ENCODE results near the gene ALDH1L1. TPM values are rescaled to one million over a fixed set of nuclear protein-coding genes. Genes with fewer than 3 reads are reported as not detected.

ALDH1L1 gene
- total RNA-seq, 1 experiment from 2014 or later = 0.54 TPM

DNA sequence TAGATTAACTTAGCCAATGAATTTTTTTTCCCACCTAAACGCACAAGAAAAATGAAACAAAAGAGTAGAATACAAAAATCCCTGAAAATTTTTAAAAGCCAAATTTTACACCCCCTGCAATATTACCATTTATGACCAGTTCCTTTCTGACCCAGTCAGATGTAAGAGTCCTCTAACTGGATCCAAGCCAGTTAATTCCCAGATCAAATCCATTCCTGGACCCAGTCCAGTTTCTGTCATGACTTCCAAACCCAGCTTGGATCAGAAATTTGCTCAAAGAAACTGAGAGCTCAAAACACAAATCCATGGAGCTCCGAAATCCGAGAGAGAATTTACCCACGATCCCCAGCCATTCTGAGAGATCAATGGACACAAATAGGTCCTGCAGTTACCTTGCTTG, 17.0 kb upstream of the ALDH1L1 start:
- no peak for DNase-seq (ENCODE audit: extremely low read depth, low read depth)

DNA sequence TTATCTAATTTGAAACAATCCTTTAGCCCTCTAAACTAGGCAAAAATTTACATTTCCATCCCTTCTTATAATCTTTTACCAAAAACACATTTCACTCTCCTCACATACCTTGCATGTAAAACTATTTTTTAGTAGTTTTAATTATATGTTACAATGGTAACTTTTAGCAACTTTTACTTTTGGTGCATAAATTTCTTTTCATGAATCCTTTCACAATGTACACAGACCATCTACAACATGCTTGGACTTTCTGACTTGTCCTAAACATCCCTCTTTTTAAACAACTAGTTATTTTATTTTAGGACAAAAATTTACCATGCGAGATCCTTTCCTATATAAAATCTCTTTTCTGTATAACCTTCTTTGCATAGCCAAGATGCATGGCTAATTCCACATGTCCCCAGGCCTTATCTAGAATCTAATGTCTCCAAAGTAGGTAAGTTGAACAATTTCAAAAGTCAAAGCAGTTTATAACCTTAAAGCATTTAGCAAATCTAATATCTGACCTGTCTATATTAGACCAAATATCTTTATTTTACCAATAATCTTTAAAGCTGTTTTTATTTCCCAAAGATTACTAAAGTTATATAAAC, 14.4 kb upstream of the ALDH1L1 start:
- DNase-seq (ENCODE audit: extremely low read depth, low read depth) = no peak

DNA sequence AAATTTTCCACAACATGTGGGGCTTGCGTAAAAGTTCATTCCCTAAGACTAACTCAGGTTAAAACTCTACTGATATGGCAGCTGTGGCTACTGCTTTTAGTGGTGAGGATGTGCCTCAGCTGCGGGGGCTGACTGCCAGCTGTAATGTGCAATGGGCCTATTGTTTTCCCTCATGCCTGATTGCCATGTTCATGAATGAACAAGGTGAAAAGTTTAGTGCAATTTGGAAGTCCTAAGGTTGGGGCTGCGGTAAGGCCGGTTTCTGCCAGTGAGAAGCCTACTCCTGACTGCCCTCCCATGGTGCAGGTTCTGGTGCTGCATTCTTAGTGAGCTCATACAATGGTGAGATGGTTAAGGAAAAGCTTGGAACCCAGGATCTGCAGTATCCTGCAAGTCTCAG, 10.9 kb upstream of the ALDH1L1 start:
- no peak for DNase-seq (ENCODE audit: extremely low read depth, low read depth)

DNA sequence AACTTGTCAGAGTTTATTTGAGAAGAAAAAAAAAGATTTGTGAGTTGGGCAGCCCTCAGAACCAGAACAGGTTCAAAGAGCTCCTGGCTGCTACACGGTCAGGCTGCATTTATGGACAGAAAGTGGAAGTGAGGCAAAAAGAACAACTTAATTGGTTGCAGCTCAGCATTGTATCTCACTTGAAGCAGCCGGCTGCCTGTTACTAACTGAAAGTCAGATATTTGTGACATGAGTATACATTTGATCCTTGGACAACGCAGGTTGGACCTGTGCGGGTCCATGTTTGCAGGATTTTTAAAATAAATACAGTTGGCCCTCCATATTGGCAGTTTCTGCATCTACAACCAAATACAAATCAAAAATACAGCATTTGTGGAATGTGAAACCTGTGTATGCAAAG, 7.5 kb upstream of the ALDH1L1 start:
- DNase-seq (ENCODE audit: extremely low read depth, low read depth) = no peak

DNA sequence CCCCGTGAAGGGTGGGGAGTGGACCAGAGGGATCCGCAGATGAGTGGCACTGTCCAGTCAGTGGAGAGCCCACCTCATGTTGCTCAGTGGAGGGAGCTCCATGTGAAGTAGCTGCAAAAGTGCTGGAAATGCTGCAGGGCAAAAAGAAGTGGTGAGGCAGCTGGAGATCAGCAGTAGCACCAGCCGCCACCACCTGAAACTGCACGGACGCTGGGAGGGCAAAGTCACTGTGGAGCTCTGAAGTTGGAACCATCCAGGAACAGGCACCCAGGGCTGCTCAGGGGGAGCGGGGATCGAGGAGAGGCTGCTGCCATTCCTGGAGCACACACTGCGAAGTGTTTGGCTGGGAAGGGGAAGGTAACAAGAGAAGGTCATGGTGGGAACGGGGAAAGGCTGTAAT, 6.4 kb upstream of the ALDH1L1 start:
- DNase-seq (ENCODE audit: extremely low read depth, low read depth) = no peak

DNA sequence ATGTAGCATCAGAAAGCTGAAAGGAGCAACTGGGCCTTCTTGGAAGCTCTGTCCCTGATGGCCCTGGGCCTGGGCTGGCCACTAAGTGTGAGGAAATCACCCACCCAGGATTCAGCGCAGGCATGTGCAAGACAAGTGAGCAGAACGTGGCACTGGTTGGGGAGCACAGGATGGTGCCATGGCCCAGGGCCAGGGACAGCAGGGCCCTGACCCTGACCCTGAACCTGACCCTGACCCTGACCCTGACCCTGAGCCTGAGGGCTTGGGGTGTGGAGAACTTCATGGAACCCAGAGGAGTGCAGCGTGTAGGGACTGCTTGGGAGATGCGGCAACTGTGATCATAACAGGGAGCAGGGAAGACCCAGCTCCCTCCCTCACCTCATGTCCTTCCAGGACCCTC, 5.9 kb upstream of the ALDH1L1 start:
- DNase-seq (ENCODE audit: extremely low read depth, low read depth) = no peak

- DNase-seq (ENCODE audit: extremely low read depth, low read depth) = no peak
Observed at GRCh38 chr3:126184465-126185000, 4.1 kb upstream of the ALDH1L1 start.

DNA sequence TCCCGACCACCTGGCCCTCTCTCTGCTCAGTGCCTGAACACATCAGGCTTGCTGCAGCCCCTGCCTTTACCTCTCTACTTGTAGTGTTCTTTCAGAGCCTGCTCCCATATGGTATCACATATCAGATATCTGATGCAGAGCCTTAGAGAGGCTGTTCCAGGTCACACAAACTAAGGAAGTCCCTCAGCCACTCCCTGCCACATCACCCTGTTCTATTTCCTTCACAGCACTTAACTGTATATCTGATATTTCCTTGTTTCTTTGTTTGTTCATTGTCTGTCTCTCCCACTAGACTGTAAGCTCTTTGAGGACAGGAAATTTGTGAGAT, 976 bp upstream of the ALDH1L1 start:
- DNase-seq (ENCODE audit: extremely low read depth, low read depth) = no peak

DNA sequence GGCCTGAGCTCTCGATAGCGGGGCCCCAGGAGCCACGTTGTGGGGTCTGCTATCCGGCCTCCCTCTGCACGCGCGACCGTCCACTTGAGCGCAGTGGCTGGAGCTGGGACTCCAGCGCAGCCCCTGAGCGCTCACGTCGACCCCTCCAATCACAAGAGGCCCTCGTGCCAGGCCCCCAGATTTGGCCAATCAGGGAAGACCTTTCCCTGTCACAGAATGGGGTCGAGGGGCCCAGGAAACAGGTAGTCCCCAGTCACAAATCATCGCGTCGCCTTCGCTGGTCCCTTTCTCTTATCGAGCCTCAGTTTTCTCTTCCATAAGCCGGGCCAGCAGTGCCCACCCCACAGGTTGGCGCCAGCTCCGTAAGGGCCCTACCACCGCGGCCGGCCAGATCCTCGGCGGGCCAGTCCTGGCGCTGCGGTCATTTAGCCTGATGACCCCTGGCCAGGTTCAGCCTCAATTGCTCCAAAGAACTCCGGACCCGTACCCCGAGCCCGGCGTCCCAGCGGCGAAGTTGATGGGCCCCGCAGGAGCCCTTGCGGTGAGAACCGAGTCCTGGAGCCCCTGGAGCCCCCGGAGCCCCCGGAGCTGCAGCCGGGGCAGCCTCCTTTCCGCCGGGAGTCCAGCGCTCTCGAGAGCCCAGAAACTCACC, 435 bp downstream of the ALDH1L1 start:
- DNase-seq (ENCODE audit: extremely low read depth, low read depth) = no peak

DNA sequence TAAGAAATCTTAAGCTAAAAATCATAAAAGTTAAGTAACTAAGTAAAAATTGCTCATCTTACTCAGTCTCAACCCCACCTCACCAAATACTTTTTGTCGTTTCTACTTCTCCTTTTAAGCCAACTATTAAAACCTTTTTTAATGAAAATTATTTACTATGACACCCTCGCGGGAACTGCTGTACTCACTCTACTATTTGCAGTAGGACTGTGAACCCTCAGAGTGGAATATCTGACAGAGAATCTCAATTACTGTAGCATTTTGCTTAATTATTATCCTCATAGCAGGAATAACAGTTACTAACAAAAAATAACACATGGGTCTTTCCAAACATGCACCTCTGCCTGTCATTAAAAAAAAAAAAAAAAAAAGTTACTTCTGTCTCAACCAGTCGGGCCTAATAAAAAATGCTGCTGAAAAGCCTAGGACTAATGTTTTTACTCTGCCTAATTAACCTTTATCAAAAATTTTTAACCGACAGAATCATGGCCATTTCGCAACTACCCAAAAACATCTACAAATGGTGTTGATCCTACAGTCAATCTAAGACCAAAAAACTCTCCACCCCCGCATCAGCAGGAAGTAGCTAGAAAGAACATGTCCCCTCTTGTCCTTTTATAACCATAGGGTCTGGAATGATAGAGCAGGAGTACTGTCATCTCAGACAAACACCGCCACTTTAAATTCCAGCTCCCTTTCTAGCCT, 10.2 kb downstream of the ALDH1L1 start:
- DNase-seq (ENCODE audit: extremely low read depth, low read depth) = no peak

DNA sequence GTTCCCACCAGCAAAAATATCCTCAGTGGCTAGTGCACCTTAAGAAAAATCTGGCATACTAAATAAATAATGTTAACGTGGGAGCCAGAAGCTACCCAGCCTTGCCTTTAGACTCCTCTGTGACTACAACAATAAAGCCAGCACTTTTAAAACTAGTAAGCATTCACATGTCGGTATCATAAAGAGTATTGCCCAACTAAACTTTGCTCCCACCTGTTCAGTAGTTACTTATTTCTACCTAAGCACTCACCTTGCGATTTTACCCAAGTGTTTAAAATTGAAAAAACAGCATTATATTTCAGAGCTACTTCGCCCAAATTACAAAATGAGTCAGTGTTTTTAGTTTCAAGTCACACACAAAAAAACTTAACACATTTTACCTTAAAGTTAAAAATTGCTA, 12.8 kb downstream of the ALDH1L1 start:
- no peak for DNase-seq (ENCODE audit: extremely low read depth, low read depth)

DNA sequence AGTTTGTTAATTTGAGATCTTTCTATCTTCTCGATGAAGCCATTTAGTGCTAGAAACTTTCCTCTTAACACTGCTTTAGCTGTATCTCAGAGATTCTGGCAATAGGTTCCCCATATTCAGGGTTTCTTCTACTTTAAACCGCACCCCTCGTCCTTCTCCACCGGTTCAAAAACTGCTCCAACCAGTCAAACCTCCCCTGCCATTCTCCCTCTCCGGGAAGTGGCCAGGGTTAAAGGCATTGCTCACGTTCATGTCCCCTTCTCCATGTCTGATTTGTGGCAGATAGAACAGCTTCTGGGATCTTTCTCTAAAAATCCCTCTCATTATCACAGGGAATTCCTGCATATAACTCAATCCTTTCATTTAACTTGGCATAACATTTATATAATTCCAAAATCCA, 14.4 kb downstream of the ALDH1L1 start:
- DNase-seq (ENCODE audit: extremely low read depth, low read depth) = no peak

- no peak for DNase-seq (ENCODE audit: extremely low read depth, low read depth)
Observed at GRCh38 chr3:126161309-126161708, 19.1 kb downstream of the ALDH1L1 start.

DNA sequence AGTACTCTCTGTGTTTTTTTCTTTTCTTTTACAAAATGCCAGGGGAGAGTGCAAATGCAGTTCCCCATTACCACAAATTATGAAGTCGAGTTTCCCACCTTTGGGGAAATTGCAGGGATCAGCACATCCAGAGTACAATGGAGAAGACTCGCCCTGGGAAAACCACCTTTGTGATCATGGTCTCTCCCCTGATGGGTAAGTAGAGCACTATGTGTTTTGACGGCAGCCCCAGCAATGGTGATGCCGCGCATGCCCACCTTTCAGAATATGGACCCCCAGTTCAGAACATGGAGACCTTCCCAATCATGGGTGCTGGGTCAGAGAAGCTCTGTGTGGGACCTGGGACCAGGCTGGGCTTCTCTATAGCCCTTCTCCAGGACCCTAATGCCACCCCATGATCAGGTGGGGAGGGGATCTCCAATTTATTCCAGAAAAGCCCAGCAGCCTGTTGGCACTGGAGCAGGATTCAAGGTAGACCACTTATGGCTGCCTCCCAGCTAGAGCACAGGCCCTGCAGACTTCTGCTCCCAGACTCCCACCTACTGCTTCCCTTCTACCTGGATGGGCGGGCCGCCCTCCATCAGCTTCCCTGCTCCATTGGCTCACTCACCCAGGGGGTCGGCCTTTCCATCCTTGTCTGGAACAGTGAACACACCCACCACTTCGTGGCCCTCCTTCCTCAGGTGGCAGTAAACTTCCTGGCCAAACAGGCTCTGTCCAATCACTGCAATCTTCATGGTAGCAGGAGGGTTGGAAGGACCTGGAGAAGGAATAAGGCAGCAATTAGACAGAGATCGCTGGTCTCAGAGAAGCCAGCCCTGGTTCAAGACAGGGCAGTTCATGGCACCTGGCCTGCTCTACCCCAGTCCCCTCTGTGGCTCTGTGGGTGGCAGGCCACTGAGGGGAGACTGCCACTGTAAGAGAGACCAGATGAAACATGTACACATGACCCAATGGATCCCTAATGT, 19.9 kb downstream of the ALDH1L1 start:
- DNase-seq (ENCODE audit: extremely low read depth, low read depth) = no peak

DNA sequence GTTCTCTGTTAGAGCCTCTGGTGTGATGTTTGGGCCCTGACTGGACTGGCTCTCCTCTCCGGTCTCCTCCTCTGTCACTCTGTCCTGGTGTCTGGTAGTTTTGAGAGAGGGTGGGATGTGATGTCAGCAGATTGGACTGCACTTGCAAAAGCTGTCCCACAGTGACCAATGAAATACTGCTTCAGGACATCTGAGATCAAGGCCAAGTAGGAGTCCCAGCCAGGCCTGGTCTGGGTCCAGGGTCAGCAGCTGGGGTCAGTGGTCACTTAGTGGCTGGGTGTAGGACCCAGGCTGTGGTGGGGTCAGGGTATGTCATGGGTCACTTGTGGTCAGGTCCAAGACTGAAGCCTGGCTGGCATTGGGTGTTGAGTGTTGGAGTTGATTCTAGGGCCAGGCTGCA, 20.9 kb downstream of the ALDH1L1 start:
- no peak for DNase-seq (ENCODE audit: extremely low read depth, low read depth)

GRCh38 chr3:126158912-126159454, 21.4 kb downstream of the ALDH1L1 start:
- no peak for DNase-seq (ENCODE audit: extremely low read depth, low read depth)

GRCh38 chr3:126158016-126158911, 22.1 kb downstream of the ALDH1L1 start:
- DNase-seq (ENCODE audit: extremely low read depth, low read depth) = no peak

DNA sequence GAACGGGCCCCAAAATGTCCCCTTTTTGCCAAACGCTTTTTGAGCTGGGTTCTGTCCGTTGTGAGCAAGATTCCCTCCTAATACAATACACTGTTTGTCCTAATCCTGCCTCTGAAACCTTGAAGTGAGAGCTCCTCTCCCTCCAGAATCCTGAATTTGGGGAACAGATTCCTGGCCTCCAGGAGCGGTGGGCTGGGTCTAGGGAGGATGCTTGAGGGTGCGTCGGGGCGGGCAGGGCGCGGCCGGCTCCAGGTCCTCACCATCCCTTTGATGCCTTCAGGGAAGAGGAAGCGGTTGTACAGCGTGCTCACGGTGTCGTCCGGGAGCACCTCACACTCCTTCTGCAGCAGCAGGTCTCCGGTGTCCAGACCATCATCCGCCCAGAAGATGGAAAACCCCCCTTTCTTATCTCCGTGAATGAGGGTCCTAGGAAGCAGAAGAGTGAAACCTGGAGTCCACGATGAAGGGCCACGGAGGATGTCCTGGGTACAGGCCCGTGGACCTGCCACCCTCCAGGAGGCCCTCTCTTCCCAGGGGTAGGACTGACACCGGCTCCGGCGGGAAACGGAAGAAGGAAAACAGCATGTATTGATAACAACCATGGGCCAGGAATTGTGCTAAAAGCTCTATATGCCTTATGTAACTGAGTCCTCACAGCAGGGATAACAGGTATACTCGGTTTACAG, 23.2 kb downstream of the ALDH1L1 start:
- no peak for DNase-seq (ENCODE audit: extremely low read depth, low read depth)

DNA sequence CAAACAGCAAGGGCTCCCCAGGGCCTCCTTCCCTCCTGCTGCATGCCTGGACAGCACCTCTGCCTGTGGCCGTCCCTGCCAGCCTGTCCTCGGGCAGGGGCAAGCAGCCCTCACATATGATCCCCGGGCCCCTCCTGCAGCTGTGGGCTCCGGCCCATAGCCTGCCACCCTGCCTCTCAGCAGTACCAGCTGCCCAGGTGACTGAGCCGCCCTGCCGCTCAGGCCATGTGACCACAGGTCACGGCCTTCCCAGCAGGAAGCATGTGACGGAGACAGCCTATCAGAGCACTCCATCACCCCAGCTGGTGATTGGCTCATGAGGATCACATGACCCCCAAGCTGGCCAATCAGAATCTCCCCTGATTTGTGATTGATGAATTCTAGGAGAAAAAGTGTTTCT, 23.9 kb downstream of the ALDH1L1 start:
- no peak for DNase-seq (ENCODE audit: extremely low read depth, low read depth)
